Measurements from ENCODE around the gene DRD2.

- no peak for TF ChIP-seq POLR2A (IDR thresholded peaks at IDR 0.05; ENCODE audit: low read depth, low read length)
- TF ChIP-seq TAF1 (IDR thresholded peaks at IDR 0.05; ENCODE audit: borderline replicate concordance, low read depth, low read length) = no peak
These were observed 101.9 kb downstream of the DRD2 start for GRCh38 chr11:113373306-113373705.

Data from GM12892 (cell line).